Right lobe of liver (tissue), 4 donors: Measurements from ENCODE around the gene FGD2.

Experiments
- CTCF ChIP-seq, 4 donors: fragments of 200-600 bp in 3 of 4; fragments of 450-650 bp in 1 of 4; IDR thresholded peaks; one replicate each; pipeline versions ENCODE4 v1.5.1 to v1.8.0; 2016 to 2022; ENCODE audit warnings: antibody characterized with exemption in 4 of 4, mild to moderate bottlenecking in 2 of 4
- POLR2A ChIP-seq: fragments of 450-650 bp; IDR thresholded peaks from one replicate; pipeline ENCODE4 v1.6.1; 2017; ENCODE audit warnings: antibody characterized with exemption, mild to moderate bottlenecking
- donor health status: DM: no; HTN: no; CAD: no.
- donor health status: DM: no; HTN: no; CAD: no.
- donor health status: DM: no; HTN: yes; CAD: no.

GRCh38 chr6:37010402-37010892 is 5.0 kb downstream of the FGD2 start:
- TF ChIP-seq CTCF (IDR thresholded peaks at IDR 0.05) (no peak), POLR2A (no peak)
